Hepatocyte (in vitro differentiated cells): ENCODE measurements around the gene NR2C2AP.

Experiments used
- EZH2phosphoT487 ChIP-seq: fragments of 200-600 bp; sonication (generic); IDR thresholded peaks from one replicate; pipeline ENCODE4 v1.6.1; 2018; ENCODE audit warnings: antibody characterized with exemption, mild to moderate bottlenecking, low read depth, moderate library complexity; ENCODE audit not compliant: unreplicated experiment, severe bottlenecking
- TF ChIP-seq, protein P1 (sequence below): fragments of 200-600 bp; sonication (generic); IDR thresholded peaks from 2 replicates; pipeline ENCODE4 v1.5.1; 2016; ENCODE audit warnings: antibody characterized with exemption, mild to moderate bottlenecking; ENCODE audit not compliant: poor library complexity

DNA sequence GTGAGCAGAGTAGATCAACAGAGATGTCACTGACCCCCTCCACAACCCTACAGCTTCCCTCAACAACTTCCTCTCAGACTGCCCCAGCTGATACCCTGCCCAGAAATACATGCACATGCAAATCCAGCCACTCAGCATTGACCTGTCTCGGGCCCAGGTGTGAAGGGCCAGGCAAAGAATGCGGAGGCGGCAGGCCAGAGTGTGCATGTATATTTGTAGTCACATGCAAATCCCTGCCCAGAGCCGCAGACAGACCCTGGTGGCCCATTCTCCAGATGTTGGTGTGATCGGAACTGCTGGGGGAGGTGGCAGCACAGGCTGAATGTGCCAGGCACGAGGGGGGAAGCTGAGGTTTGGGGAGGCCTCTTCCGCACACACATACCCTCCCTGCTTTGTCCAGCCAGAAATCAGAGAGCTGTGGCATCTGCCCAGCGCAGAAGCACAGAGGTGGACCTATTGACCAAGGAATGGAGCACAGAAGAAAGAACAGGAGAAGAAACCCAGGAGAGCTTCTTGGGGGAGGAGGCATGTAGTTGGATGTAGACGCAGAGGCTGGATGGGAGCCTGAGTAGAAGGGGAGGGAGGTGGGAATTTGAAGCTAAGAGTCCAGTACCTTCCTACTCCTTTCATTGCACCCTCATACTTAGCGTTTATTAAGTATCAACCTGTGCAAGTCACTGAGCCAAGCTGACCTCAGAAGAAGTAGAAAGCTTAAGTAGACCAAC, 47.6 kb downstream of the NR2C2AP start:
- TF ChIP-seq, protein P1, sequence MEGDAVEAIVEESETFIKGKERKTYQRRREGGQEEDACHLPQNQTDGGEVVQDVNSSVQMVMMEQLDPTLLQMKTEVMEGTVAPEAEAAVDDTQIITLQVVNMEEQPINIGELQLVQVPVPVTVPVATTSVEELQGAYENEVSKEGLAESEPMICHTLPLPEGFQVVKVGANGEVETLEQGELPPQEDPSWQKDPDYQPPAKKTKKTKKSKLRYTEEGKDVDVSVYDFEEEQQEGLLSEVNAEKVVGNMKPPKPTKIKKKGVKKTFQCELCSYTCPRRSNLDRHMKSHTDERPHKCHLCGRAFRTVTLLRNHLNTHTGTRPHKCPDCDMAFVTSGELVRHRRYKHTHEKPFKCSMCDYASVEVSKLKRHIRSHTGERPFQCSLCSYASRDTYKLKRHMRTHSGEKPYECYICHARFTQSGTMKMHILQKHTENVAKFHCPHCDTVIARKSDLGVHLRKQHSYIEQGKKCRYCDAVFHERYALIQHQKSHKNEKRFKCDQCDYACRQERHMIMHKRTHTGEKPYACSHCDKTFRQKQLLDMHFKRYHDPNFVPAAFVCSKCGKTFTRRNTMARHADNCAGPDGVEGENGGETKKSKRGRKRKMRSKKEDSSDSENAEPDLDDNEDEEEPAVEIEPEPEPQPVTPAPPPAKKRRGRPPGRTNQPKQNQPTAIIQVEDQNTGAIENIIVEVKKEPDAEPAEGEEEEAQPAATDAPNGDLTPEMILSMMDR = no peak
- TF ChIP-seq EZH2phosphoT487 = no peak
